Measurements from ENCODE around the gene RITA1.

DNA sequence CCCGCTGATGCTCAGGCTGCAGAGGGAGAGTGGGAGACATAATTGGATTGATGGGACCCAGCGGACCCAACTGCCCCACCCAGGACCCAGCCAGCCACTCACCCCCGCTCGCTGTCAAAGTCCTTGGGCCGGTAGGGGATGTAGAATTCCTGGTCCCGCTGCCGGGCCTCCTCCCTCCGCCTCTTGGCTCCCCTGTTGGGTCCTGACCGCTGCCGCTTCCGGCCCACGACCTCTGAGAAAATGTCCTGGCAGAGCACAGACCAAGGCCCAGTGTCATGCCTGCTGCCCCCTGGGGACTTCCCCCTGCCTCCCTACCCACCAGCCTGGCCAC lies 22.5 kb upstream of the RITA1 start:
- TF ChIP-seq EZH2 (IDR thresholded peaks at IDR 0.05; ENCODE audit: low read length, unreplicated experiment) (no peak), CTCF (conservative IDR thresholded peaks at IDR 0.05; ENCODE audit: low read depth, low read length) (no peak), EZH2phosphoT487 (IDR thresholded peaks at IDR 0.05; ENCODE audit: borderline replicate concordance, low read length) (no peak)

Data from PC-3 (cell line).